Endothelial cell of umbilical vein (primary cell): ENCODE measurements around the gene MARK3.

ENCODE experiments used
- CTCF ChIP-seq, 2 donors: IDR thresholded peaks; 1 replicate in 1 of 2; 2 replicates in 1 of 2; pipeline ENCODE4 v1.5.1; 2011; ENCODE audit warnings: low read length in 2 of 2, mild to moderate bottlenecking in 2 of 2, moderate library complexity in 2 of 2, control low read depth in 1 of 2, inconsistent platforms in 1 of 2, low read depth in 1 of 2; ENCODE audit not compliant: insufficient read depth in 1 of 2; ENCODE audit errors: extremely low read depth in 1 of 2
- EZH2 ChIP-seq: IDR thresholded peaks from 2 replicates; pipeline ENCODE4 v1.6.1; 2012; ENCODE audit warnings: borderline replicate concordance, low read depth, mild to moderate bottlenecking, moderate library complexity, low read length, inconsistent platforms; ENCODE audit not compliant: severe bottlenecking
- FOS ChIP-seq: IDR thresholded peaks from 2 replicates; pipeline ENCODE4 v1.6.1; 2011; ENCODE audit warnings: mild to moderate bottlenecking, low read length, moderate library complexity, borderline replicate concordance; ENCODE audit not compliant: insufficient read depth
- GATA2 ChIP-seq: IDR thresholded peaks from 2 replicates; pipeline ENCODE4 v1.7.0; 2011; ENCODE audit warnings: low read depth, mild to moderate bottlenecking, moderate library complexity, mixed read lengths, low read length; ENCODE audit not compliant: insufficient read length, insufficient read depth
- JUN ChIP-seq: IDR thresholded peaks from 2 replicates; pipeline ENCODE4 v1.6.1; 2011; ENCODE audit warnings: borderline replicate concordance, low read depth; ENCODE audit not compliant: insufficient read length, insufficient read depth
- MAX ChIP-seq: IDR thresholded peaks from 2 replicates; pipeline ENCODE4 v1.6.1; 2011; ENCODE audit not compliant: insufficient read depth, insufficient read length
- MYC ChIP-seq: IDR thresholded peaks from one replicate; pipeline ENCODE4 v1.6.1; 2011; ENCODE audit warnings: mild to moderate bottlenecking, low read depth, low read length
- POLR2A ChIP-seq: IDR thresholded peaks from 2 replicates; pipeline ENCODE4 v1.6.1; 2012; ENCODE audit warnings: low read depth, mild to moderate bottlenecking, control low read depth, low read length
- POLR2AphosphoS5 ChIP-seq: IDR thresholded peaks from 2 replicates; pipeline ENCODE4 v1.6.1; 2012; ENCODE audit warnings: low read depth, mild to moderate bottlenecking, control low read depth, low read length, moderate library complexity; ENCODE audit not compliant: insufficient read depth

- TF ChIP-seq POLR2AphosphoS5 (no peak), CTCF (IDR thresholded peaks at IDR 0.05; ENCODE audit: extremely low read depth in 1 of 2, insufficient read depth in 1 of 2, low read depth in 1 of 2, low read length in 2 of 2) (no peak), MAX (no peak), EZH2 (no peak), POLR2A (no peak), MYC (no peak), JUN (no peak), FOS (no peak), GATA2 (no peak)
Observed at GRCh38 chr14:103535081-103535890, 150.1 kb downstream of the MARK3 start.
